AG04449 (cell line): Measurements from ENCODE around the gene TMED6.

ENCODE experiments used
- CTCF ChIA-PET: fragments of 350-600 bp; formaldehyde crosslinking; extraction: SDS; loops from one replicate; lab custom pipeline; 2021; ENCODE audit warnings: antibody characterized with exemption; lab: Yijun Ruan, JAX
- POLR2A ChIA-PET: fragments of 400-600, 350-600 bp; formaldehyde crosslinking; extraction: SDS; loops from one replicate; lab custom pipeline; 2020; ENCODE audit warnings: antibody characterized with exemption, inconsistent platforms; lab: Yijun Ruan, JAX
- DNase-seq: peaks from one replicate; pipeline ENCODE4 v3.0.0-alpha.2; 2010; ENCODE audit warnings: low read depth, low spot score
- H3K4me3 ChIP-seq: 2 replicates; pipeline ENCODE4 v1.5.1; 2011; ENCODE audit warnings: low read depth, mild to moderate bottlenecking, control low read depth, low read length
- TF ChIP-seq, protein P1 (sequence below): IDR thresholded peaks from one replicate; pipeline ENCODE4 v1.5.1; 2011; ENCODE audit warnings: mild to moderate bottlenecking, moderate library complexity, low read length, control low read depth, inconsistent platforms; ENCODE audit not compliant: insufficient read depth; ENCODE audit errors: missing control alignments

The TMED6 gene

DNA sequence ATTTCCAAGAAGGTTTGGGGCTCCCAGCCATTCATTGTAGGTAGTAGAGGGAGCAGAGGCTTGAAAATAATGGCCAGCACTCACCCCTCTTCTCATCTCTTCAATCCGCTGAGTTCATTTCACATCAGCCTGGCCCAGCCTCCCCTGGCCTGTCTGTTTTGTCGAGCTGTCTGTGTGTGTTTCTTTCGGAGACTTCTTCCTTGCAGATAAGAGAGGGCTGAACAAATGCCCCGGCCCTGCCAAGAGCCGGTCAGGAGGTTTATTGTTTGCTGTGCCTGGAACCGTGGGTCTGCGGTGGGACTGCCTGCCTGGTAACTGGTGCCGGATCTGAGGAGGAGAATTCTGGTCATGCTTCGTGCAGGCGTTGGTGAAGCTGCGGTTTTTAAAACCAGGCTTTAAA is 37.1 kb downstream of the TMED6 start:
- POLR2A ChIA-PET: interaction anchor here (0.6 kb wide), 1 partner anchor 264 kb away, joined by 4 read pairs; no protein-coding TSS in a partner anchor
- CTCF ChIA-PET: interaction anchor here (5.5 kb wide), 1 partner anchor 12 kb away, joined by 52 read pairs; the partner anchor contains the start of gene PDF
- H3K4me3 ChIP-seq: no peak overlapping the region
- no peak for DNase-seq
- TF ChIP-seq, protein P1, sequence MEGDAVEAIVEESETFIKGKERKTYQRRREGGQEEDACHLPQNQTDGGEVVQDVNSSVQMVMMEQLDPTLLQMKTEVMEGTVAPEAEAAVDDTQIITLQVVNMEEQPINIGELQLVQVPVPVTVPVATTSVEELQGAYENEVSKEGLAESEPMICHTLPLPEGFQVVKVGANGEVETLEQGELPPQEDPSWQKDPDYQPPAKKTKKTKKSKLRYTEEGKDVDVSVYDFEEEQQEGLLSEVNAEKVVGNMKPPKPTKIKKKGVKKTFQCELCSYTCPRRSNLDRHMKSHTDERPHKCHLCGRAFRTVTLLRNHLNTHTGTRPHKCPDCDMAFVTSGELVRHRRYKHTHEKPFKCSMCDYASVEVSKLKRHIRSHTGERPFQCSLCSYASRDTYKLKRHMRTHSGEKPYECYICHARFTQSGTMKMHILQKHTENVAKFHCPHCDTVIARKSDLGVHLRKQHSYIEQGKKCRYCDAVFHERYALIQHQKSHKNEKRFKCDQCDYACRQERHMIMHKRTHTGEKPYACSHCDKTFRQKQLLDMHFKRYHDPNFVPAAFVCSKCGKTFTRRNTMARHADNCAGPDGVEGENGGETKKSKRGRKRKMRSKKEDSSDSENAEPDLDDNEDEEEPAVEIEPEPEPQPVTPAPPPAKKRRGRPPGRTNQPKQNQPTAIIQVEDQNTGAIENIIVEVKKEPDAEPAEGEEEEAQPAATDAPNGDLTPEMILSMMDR: no peak

DNA sequence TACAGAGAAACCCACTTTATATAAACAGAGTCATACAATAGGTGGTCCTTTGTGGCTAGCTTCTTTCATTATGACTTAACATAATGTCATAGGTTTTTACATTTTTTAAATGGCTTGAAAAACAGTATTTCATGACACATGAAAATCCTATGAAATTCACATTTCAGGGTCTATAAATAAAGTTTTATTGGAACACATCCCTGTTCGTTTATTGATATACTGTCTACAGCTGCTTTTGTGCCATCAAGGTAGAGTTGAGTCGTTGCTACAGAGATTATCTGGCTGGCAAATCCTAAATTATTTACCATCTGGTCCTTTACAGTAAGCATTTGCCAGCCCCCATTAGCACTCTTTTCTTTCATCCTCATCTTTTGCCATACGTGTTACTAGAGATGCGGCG is 38.1 kb downstream of the TMED6 start:
- no peak overlapping the region for H3K4me3 ChIP-seq
- no peak for DNase-seq
- POLR2A ChIA-PET: interaction anchor here (0.6 kb wide), 1 partner anchor 1075 kb away, joined by 3 read pairs; no protein-coding TSS in a partner anchor
- CTCF ChIA-PET: interaction anchor here (0.6 to 5.5 kb wide), 3 partner anchors 13 to 55 kb away, joined by 3 to 52 read pairs (median 6); partner anchors contain the start of gene PDF
- TF ChIP-seq, protein P1: no peak

DNA sequence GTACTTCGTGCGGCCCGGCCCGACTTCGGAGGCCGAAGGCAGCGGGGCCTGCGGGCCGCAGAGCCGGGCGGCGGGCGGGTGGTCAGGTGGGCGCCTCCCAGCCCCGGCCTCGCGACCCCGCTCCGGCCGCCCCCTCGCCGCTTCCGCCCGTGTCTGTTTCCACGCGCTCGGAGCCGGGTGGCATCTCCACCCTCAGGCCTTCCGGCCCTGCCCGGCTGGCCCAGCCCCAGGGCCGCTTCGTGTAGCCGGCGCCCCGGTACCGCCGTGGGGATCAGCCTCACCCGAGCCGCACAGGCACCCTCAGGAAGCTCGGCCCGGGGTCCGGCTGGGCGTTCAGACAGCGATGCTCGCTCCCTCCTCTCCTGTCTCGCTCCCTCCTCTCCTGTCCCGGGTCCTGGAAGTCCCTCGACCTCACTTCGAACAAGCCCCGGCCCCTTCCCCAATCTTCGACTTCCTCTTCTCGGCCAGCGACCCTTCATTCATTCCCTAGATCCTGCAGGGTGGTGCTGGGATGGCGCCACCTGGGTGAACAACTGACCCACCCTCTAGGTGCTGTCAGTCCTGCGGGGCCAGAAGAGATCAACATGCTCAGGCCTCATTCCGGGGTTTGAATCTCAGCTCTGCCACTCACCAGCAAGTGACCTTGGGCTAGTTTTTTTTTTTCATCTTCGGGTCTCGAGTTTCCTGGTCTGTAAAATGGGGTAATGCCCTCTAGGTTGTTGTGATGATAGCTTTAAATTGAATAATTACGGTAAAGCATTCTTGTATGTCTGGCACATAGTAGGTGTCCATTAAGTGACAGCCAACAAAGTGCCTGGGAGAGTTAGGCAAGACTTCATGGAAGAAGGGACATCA is 39.8 kb downstream of the TMED6 start:
- DNase-seq: no peak
- TF ChIP-seq, protein P1: no peak
- CTCF ChIA-PET: interaction anchor here (0.6 to 5.5 kb wide), 13 partner anchors 10 to 443 kb away, joined by 3 to 52 read pairs (median 4); partner anchors contain the start of genes NOB1, PDF and SNTB2
- H3K4me3 ChIP-seq: peak overlapping the region; percentile 82
- POLR2A ChIA-PET: no interaction called here

DNA sequence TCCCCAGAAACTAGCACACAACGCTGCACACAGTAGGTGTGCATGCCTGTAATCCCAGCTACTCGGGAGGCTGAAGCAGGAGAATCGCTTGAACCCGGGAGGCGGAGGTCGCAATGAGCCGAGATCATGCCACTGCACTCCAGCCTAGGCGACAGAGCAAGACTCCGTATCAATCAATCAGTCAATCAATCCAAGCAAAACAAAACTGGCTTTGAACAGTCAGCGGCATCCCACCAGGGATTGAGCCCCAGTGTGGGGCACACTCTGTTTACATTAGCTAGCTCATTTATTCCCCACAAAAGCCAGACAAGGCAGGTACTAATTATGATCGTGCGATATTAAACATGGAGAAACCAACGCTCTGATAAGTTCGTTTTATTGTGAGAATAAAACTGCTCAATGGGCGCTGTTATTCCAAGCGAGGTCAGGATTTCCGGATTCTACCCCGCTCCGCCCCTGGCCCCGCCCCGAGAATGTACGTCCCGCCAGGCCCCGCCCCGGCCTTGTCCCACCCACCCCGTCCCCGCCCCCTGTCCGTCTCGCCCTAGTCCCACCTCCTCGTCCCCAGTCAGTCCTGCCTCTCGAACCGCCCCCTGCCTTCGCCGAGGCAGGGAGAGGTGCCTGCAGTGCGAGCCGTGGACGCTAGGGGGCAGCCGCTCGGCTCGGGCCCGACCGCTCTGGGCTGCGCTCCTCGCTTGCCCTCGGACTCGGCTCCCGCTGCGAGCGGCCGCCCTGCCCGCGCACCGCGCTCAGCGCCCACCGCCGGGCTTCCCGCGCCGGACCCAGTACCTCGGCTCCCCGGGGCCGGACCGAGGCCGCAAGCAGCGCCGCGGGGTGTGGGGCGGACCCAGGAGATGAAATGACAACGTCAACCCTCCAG is 40.7 kb downstream of the TMED6 start, which contains the start of gene VPS4A:
TSS of gene VPS4A (plus strand) at position 698 of the 880 bp plus-strand sequence. CDS start at position 860, 162 bp downstream.
- POLR2A ChIA-PET: no interaction called here
- TF ChIP-seq, protein P1: peak; percentile 99
- H3K4me3 ChIP-seq: peak within 1 kb of the TSS; percentile 82
- DNase-seq: peak; percentile 76
- CTCF ChIA-PET: interaction anchor here (0.6 to 3.2 kb wide), 14 partner anchors 9 to 171 kb away, joined by 3 to 16 read pairs (median 4); no protein-coding TSS in a partner anchor

DNA sequence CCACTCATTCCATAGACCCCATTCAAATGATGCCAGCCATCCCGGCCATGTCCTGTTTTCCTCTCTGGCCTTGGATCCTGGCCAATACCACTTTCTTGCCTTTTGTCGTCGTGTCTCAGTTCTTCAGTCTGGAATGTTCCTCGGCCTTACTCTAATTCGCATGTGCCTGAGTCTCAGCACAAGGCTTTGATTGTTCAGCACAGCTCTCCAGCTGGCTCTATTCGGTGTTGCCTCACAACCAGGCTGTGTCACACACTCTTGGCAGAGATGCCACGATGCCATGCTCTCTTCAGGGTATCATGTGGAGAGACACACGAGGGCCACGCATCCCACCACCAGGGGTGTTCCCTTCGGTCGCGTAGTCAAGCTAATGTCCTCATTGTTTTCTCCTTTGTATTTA is 42.3 kb downstream of the TMED6 start:
- no peak for DNase-seq
- CTCF ChIA-PET: interaction anchor here (1.4 kb wide), 2 partner anchors 117 to 142 kb away, joined by 3 read pairs; no protein-coding TSS in a partner anchor
- POLR2A ChIA-PET: interaction anchor here (0.5 kb wide), 1 partner anchor 174 kb away, joined by 3 read pairs; no protein-coding TSS in a partner anchor

More for the DNA sequence above, 42.3 kb downstream of the TMED6 start:
- TF ChIP-seq, protein P1: no peak
- no peak overlapping the region for H3K4me3 ChIP-seq
